HL-60/S4 treated with retinoic acid at 250 ng/mL for 4 days and 3 days (cell line): ENCODE results near the gene PDE4D.

Experiments used
- in situ Hi-C: fragments of 300-500 bp; cut with MboI; formaldehyde crosslinking; loops from 2 replicates; pipeline ENCODE4 v1.7.0; 2022; ENCODE audit warnings: low sequenced_read_pairs

The PDE4D gene

DNA sequence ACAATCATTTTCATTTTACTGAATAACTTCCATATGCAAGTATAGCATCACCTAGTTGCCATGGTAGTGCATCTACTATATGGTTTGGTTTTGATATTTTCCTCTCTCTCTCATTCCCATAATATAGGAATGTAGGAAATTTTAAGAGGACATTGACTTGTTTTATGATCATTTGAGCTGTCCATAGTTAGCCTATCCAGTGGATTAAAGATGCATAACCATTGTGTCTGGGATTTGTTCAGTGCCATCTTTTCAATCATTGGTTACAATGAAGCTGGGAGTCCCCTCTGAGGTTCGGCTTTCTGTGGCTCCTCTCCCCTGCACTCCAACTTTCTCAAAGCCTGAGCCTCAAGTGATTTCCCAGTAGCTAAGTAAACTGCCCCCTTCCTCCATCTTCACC is 852.2 kb downstream of the PDE4D start:
- in situ Hi-C loops: no loop called here

DNA sequence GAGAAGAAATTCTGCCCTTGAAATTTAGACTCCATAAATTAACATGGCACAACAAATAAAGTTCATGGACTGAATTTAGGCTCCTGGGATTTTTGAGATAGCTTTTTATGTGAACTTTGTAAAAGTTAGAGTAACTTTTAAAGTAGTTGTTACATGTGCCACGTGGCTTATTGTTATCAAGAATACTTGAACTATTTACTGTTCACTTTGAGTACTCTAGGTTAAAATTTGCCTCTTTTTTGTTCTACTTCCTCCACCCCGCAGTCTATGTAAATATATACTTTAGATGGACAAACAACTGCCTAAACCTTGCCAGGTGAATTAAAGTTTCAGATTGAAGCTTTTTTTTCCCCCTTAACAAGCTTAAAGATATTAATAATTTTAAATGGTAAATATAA is 852.7 kb downstream of the PDE4D start:
- in situ Hi-C loops: no loop called here

- in situ Hi-C loops: no loop called here
Measured at GRCh38 chr5:59040024-59040803, 853.3 kb downstream of the PDE4D start.

DNA sequence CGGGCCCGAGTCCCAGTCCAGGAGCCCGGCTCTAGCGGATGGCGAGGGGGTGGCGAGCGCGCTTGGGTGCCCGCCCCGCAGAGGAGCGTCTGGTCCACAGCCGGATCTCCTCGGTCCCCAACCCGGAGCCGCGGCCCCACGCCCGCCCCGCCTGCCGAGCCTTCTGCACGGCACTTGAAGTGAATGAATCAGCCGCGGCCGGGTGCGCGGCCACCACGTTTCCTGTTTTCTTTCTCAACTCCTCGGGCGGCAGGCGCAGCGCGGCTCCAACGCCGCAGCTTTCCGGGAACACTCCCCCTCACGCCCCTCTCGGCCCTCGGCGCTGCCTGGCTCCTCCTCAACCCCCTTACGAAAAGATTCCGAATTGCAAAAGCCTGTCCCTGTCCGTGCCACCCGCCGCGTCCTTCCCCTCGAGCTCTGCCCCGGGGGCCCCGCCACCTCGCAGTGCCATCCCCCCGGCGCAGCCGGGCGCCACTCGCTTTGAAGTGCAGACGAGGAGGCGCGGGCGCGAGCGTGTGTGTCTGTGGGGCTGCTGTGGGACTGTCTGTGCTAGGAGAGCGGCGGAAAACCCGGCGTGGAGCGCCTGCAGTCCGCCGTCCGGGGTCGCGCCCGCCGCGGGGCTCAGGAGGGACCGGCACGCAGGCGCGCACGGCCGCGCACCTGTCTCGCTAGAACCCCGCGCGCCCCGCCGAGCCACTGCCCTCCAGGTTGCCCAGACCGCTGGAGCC is 854.1 kb downstream of the PDE4D start:
- in situ Hi-C loops: no loop called here

DNA sequence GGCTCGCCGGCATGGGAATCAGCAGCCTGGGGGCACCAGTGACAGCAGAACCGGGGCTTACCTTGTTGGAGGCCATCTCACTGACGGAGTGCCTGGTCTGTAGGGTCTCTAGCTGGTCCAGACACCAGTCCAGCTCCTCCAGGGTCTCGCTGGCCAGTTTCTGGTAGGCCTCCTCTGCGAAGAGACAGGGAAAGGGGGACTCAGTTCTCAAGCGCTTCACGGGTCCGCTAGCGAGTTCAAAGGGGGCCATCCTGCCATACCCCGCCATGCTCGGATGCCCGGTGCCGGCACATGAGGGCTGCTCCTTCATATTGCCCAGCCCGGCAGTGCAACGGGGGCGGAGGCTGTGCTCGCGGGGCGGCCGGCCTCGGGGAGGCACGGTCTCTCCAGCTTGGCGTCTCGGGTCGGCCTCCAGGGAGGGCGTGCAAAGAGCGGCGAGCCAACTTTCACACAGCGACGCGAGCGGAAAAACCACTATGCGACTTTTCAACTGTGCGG is 854.7 kb downstream of the PDE4D start:
- in situ Hi-C loops: no loop called here

DNA sequence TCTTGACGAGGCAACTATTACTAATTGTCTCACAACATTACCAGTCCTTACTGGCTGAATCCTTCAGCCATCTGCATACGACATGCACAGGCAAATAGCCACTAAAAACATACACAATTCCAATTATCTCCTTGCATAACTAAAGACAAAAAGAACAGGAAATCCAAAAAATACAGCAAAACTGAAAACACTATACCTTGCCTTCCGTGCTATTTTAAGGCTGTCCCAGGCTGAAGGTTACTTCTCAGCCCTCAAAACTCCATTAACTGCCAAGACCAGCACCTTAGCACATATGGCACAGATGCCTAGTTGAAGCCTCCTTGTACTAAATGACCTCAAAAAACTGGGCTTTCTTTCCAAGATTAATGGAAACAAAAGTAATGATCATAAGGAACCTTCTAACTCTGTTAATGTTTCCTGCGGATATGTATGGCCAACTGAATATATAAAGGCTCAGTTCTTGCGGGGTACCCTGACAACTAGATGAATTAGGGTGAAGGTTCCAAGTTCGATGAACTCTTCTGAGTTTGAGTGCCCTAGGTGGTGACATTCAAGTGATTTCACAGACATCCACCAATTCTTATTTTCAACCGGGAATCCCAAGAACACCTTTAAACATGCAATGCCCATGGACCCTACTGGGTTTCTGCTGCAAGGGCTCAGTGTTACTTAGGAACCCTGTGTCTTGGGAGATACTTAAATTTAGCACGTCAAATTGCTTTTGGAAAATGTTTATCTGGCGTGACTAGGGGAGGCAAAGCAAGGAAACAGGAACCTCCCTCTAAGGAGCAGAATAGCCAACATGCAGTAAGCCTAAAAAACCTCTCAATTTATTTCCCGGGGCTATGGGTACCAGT is 855.4 kb downstream of the PDE4D start:
- in situ Hi-C loops: no loop called here

GRCh38 chr5:59037453-59037852 is 856.1 kb downstream of the PDE4D start:
- in situ Hi-C loops: no loop called here

DNA sequence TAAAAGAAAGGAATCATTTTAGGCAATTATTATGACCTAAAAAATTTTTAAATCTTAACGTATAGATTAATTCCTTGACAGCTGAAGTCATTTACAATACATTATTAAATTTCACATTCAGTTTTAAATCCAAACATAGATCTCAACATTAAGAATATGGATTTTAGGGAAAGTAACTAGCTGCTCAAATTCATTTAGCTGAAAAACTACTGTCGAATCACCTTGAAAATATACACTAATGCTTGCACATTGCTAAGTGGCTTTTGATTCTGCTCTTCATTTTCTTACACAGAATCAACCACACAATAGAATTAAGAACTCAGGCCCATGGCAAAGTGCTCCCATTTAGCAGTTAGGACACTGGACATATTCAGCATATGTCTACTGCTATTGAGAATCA is 856.5 kb downstream of the PDE4D start:
- in situ Hi-C loops: no loop called here

DNA sequence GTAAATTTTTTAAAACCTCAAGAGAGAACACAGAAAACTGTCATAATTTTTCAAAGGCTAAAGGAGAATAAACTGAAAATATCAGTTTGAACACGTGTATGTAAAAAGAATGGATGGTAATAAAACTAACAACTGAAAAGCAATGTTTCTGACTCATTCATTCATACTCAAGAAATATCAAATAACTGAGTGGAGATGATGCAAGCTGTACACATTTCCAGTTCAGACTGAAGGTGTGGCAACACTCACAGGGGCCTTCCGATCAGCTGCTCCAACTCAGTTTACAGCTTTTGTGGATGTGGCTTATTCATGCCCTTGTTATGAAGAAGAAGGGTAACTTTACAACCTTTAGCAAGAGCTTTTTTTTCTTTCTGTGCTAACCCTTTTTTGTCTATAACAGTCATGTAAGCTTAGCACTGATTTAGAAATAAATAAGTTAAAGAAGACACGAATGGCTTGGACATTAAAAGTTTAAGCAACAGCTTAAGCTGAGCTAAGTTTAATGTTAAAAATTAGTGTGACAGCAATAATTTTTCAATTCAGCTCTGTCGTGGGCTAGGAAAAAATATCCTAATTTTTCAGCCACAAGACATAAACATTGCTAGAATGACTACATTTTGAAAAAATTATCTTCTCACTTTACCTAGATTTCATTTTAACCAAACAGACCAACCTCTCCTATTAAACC is 857.1 kb downstream of the PDE4D start:
- in situ Hi-C loops: no loop called here

- in situ Hi-C loops: no loop called here
Measured at GRCh38 chr5:59035681-59036080, 857.8 kb downstream of the PDE4D start.

GRCh38 chr5:59034498-59035186 is 858.9 kb downstream of the PDE4D start:
- in situ Hi-C loops: no loop called here

DNA sequence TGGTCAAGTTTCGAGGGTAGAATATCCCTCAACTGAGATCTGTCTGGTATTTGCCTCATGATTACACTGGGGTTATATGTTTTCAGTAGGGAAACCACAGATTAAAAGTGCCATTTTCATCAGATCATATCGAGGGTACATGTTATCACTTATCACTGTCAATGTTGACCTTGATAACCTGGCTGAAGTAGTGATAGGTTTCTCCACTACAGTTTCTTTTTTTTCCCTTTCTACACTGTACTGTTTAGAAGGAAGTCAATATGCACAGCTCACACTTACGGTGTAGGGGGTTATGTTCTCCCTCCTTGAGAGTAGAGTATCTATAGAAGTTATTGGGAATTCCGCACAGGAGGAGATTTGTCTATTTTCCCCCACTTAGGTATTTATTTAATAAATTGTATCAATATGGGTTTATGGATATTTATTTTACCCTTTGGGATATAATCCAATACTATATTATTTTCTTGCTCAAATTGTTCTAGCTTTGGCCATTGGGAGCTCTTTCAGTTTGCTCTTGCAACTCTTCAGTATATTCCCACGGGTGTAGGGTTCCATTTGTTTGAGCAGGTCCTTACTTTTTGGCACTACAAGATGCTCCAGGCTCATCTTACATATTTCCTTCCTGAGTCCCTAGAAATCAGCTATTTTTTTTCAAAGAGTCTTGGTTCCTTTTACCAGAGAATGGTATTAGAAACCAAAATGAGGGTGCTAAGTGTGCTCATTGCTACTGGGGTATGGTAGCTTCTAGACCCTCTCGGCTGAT is 866.2 kb downstream of the PDE4D start:
- in situ Hi-C loops: no loop called here

DNA sequence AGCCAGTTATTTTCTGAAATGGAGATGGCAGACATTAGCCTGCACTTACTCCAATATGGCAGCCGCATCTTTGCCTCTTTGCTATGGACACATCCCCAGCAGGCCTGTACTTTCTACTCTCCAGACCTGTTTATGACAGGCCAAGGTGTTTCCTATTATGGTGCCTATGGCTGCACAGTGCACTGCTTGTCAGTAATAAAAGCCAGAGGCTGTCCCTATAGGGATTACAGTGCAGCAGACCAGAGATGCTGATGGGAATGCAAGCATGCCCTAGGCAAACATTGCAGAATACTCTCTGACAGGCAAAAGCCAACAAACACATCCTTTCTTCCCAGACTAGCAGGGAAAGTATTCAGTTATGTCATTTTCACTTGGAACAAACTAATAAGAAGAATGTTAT is 867.8 kb downstream of the PDE4D start:
- in situ Hi-C loops: no loop called here

GRCh38 chr5:59021837-59022514 is 871.5 kb downstream of the PDE4D start:
- in situ Hi-C loops: no loop called here

- in situ Hi-C loops: no loop called here
Measured at GRCh38 chr5:59021286-59021673, 872.2 kb downstream of the PDE4D start.

GRCh38 chr5:59020611-59021285 is 872.8 kb downstream of the PDE4D start:
- in situ Hi-C loops: no loop called here

DNA sequence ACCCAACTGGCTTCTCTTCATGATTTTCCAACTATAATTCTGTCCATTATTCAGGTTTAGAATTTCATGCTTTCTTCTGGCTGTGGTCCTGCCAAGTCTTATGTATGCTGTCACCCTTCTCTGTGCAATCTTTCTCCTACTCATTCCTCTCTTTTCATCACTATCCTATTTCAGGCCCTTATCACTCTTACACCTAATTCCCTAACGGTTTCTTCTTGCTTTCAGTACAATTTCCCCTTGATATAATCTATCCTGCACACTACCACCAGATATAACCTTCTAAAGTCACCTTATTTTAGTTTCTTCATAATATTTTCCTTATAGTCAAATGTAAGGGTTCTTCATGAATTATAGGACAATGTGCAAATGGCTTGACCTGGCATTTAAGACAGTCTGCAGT is 874.4 kb downstream of the PDE4D start:
- in situ Hi-C loops: no loop called here

- in situ Hi-C loops: no loop called here
Measured at GRCh38 chr5:59016925-59017324, 876.6 kb downstream of the PDE4D start.
